ENCODE data around the gene STARD5.

STARD5 gene

DNA sequence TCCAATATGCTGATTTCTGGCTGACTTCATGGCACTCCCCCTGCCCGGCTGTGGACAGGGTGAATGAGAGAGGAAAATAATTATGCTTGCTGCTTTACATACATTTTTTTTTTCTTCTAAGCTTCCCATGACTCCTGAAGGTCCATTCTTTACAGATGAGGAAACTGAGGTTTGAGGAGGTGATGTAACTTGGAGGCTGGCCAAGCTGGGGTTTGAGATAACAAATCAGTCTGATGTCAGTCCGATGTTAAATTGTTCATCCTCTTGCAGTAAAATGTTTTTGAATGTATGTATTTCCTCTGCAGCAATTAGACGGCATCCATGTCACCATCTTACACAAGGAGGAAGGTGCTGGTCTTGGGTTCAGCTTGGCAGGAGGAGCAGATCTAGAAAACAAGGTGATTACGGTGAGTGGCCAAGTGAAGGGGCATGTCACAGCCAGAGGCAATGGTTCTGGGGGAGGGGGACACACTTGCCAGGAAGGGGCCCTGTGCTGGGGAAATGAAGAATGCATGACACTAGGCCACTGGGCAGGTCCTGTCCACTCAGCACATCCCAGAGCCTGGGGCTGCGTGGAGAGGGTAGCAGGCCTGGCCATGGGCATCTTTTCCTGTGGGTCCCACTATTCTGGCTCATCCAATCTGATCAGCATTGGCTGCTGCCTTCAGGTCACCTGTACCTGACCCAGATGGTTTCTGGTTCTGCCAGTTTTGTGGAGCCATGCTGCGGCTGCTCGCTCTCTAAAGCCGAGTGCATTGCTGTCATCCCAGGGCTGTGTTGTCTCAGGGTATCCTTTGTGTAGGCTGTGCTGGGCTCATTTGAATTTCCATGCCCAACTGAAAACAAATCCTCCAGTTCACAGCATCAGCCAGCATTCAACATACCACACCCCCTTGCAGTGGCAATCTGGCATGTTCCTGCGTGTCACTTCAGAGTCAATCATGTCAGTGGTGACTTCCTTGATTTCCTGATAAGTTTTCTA lies 20.4 kb downstream of the STARD5 start:
- FAIRE-seq (no peak), DNase-seq (ENCODE audit: insufficient read length, low spot score) (no peak)
- TF ChIP-seq, protein P1, sequence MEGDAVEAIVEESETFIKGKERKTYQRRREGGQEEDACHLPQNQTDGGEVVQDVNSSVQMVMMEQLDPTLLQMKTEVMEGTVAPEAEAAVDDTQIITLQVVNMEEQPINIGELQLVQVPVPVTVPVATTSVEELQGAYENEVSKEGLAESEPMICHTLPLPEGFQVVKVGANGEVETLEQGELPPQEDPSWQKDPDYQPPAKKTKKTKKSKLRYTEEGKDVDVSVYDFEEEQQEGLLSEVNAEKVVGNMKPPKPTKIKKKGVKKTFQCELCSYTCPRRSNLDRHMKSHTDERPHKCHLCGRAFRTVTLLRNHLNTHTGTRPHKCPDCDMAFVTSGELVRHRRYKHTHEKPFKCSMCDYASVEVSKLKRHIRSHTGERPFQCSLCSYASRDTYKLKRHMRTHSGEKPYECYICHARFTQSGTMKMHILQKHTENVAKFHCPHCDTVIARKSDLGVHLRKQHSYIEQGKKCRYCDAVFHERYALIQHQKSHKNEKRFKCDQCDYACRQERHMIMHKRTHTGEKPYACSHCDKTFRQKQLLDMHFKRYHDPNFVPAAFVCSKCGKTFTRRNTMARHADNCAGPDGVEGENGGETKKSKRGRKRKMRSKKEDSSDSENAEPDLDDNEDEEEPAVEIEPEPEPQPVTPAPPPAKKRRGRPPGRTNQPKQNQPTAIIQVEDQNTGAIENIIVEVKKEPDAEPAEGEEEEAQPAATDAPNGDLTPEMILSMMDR (IDR thresholded peaks at IDR 0.05; ENCODE audit: insufficient read depth, missing control alignments) = no peak

DNA sequence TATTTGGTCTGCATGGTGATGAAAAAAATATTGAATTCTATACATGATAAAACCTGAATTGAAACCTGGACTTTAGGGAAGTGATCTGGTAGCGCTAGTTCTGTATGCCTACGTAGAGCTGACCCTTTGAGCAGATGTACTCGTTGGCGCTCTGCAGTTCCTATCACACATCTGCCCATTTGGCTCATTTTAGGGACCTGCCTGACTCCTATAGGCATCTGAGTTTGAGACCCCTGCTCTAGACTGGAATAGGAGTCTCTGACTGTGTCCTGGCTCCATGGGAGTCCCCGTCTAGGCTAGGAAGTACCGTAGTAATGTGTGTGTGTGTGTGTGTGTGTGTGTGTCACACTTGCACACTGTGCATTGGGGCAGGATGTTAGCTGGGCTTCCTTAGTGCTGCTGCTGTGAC lies 21.2 kb downstream of the STARD5 start:
- FAIRE-seq (no peak), DNase-seq (ENCODE audit: insufficient read length, low spot score) (no peak)
- TF ChIP-seq, protein P1 (IDR thresholded peaks at IDR 0.05; ENCODE audit: insufficient read depth, missing control alignments) = no peak

DNA sequence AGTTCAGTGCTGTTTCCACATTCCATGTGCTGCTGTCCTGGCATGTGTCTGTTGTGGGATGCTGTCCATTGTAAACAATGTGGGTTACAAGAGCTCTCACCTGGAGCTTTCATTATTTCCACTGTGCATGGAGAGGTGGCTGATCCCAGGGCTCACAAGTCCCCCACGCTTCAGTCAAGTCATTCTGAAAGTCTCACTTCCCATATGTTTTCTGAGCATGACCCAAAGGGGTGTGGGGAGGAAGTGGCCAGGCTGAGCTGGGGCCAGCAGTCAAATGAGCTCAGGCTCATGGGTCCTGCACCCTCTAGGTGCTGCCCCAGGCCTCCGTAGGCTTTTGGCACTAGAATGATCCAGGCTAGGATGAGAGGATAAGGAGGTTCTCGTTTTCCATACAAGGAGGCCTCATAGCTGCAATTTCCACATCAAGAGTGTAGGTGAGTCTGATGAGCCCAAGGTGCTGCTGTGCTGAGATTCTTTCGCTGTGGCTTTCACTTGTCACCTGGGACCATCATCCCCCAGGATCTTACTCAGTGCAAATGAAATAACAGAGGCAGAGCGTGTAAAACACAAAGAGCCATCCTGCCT lies 22.0 kb downstream of the STARD5 start:
- no peak for DNase-seq (ENCODE audit: insufficient read length, low spot score)
- FAIRE-seq = no peak
- TF ChIP-seq, protein P1 (IDR thresholded peaks at IDR 0.05; ENCODE audit: insufficient read depth, missing control alignments) = no peak

DNA sequence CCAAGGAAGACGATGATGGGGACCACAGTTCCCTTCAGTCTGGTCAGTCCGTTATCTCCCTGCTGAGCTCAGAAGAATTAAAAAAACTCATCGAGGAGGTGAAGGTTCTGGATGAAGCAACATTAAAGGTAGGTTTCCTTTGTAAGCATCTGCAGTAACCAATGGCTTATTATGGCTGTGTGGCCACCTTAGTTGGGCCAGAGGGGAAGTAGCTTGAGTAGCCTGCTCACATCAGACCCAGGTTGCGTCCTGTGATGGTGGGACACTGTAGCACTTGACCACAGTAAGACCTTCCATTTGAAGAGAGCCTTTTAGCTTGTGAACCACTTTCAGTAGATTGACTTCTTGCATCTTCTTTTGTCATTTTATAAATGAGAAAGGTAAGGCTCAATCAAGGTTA lies 22.6 kb downstream of the STARD5 start:
- no peak for DNase-seq (ENCODE audit: insufficient read length, low spot score)
- no peak for FAIRE-seq
- TF ChIP-seq, protein P1 (IDR thresholded peaks at IDR 0.05; ENCODE audit: insufficient read depth, missing control alignments) = no peak

DNA sequence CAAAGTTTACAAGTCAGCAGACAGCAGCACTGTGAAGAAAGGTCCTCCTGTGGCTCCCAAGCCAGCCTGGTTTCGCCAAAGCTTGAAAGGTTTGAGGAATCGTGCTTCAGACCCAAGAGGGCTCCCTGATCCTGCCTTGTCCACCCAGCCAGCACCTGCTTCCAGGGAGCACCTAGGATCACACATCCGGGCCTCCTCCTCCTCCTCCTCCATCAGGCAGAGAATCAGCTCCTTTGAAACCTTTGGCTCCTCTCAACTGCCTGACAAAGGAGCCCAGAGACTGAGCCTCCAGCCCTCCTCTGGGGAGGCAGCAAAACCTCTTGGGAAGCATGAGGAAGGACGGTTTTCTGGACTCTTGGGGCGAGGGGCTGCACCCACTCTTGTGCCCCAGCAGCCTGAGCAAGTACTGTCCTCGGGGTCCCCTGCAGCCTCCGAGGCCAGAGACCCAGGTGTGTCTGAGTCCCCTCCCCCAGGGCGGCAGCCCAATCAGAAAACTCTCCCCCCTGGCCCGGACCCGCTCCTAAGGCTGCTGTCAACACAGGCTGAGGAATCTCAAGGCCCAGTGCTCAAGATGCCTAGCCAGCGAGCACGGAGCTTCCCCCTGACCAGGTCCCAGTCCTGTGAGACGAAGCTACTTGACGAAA lies 24.2 kb downstream of the STARD5 start:
- TF ChIP-seq, protein P1 (IDR thresholded peaks at IDR 0.05; ENCODE audit: insufficient read depth, missing control alignments) = no peak
- FAIRE-seq = no peak
- no peak for DNase-seq (ENCODE audit: insufficient read length, low spot score)

DNA sequence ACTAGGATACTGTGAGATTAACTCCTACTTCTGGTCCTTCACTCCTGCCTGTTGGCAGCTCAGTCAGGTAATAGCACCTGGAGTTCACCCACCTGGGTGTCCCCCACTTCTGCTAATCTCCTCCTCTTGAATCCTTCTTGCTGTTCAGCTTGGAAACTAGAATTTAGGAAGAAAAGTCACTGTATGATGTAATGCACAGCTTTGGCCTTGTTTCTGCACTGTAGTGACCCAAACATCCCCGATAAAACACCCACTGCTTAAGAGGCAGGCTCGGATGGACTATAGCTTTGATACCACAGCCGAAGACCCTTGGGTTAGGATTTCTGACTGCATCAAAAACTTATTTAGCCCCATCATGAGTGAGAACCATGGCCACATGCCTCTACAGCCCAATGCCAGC lies 24.8 kb downstream of the STARD5 start:
- no peak for FAIRE-seq
- TF ChIP-seq, protein P1 (IDR thresholded peaks at IDR 0.05; ENCODE audit: insufficient read depth, missing control alignments) = no peak

More for the DNA sequence above, 24.8 kb downstream of the STARD5 start:
- DNase-seq (ENCODE audit: insufficient read length, low spot score) = no peak

All from D721Med (cell line).